Caco-2 (cell line): ENCODE measurements around the gene TMEM202. TPM values are rescaled to one million over a fixed set of nuclear protein-coding genes. Genes with fewer than 3 reads are reported as not detected.

ENCODE experiments used
- BruUV-seq: library from RNA; stranded (reverse); fragments of 400-500 nt; replicated peaks from 2 replicates; lab custom pipeline; 2021; lab: Mats Ljungman, UMichigan
- CTCF ChIA-PET: fragments of 300-600 bp; sonication (Branson Sonifier 250); formaldehyde crosslinking; loops from one replicate; lab custom pipeline; 2022; ENCODE audit warnings: antibody characterized with exemption; lab: Charles Lee
- POLR2A ChIA-PET: fragments of 300-600 bp; sonication (Branson Sonifier 250); formaldehyde crosslinking; loops from one replicate; lab custom pipeline; 2022; ENCODE audit warnings: antibody characterized with exemption; lab: Charles Lee
- DNase-seq, 2 experiments: peaks; one replicate each; pipeline versions ENCODE4 v3.0.0 to v3.0.0-alpha.2; 2020 to 2022
- H3K27me3 ChIP-seq: replicated peaks from 2 replicates; pipeline ENCODE4 v1.6.0; 2011; ENCODE audit warnings: low read length; ENCODE audit not compliant: control insufficient read depth, insufficient read depth
- H3K36me3 ChIP-seq: 2 replicates; pipeline ENCODE4 v1.5.1; 2011; ENCODE audit warnings: low read length; ENCODE audit not compliant: control insufficient read depth, insufficient read depth
- H3K4me1 ChIP-seq: fragments of 250-450 bp; sonication (Bioruptor Pico); 2 replicates; pipeline ENCODE4 v1.5.1; 2020; ENCODE audit warnings: mild to moderate bottlenecking
- H3K4me3 ChIP-seq: 2 replicates; pipeline ENCODE4 v1.5.1; 2011; ENCODE audit warnings: low read depth, mild to moderate bottlenecking, control low read depth, low read length
- H3K9me3 ChIP-seq: fragments of 250-450 bp; sonication (Bioruptor Pico); 2 replicates; pipeline ENCODE4 v1.5.1; 2020; ENCODE audit warnings: mild to moderate bottlenecking, moderate library complexity
- H3K27ac Mint-ChIP-seq: one replicate; pipeline ENCODE4 v1.8.0; 2022; ENCODE audit warnings: mixed read lengths; ENCODE audit not compliant: unreplicated experiment
- H3K27me3 Mint-ChIP-seq: one replicate; pipeline ENCODE4 v1.8.0; 2022; ENCODE audit warnings: mixed read lengths; ENCODE audit not compliant: insufficient read depth, unreplicated experiment
- H3K36me3 Mint-ChIP-seq: one replicate; pipeline ENCODE4 v1.8.0; 2022; ENCODE audit warnings: mild to moderate bottlenecking, mixed read lengths; ENCODE audit not compliant: insufficient read depth, unreplicated experiment
- H3K4me1 Mint-ChIP-seq: one replicate; pipeline ENCODE4 v1.8.0; 2022; ENCODE audit warnings: low read depth, mixed read lengths; ENCODE audit not compliant: unreplicated experiment
- H3K4me3 Mint-ChIP-seq: one replicate; pipeline ENCODE4 v1.8.0; 2022; ENCODE audit warnings: mild to moderate bottlenecking, moderate library complexity, mixed read lengths; ENCODE audit not compliant: unreplicated experiment
- H3K9me3 Mint-ChIP-seq: one replicate; pipeline ENCODE4 v1.8.0; 2022; ENCODE audit warnings: mixed read lengths; ENCODE audit not compliant: unreplicated experiment
- intact Hi-C: fragments of 100-400 bp; cut with micrococcal nuclease; formaldehyde crosslinking; loops from one replicate; pipeline ENCODE4 v1.10.0; 2022; ENCODE audit not compliant: unreplicated experiment
- total RNA-seq: library from RNA; stranded (reverse); gene quantifications from 2 replicates; pipeline ENCODE4 v1.2.3, GENCODE V29; 2022
- TF ChIP-seq, protein P1 (sequence below), 2 experiments: fragments of 200-600 bp in 1 of 2; IDR thresholded peaks; 1 replicate in 1 of 2; 2 replicates in 1 of 2; pipeline versions ENCODE4 v1.5.1 to v1.8.0; 2011 to 2022; ENCODE audit warnings: antibody characterized with exemption in 1 of 2, control low read depth in 1 of 2, inconsistent platforms in 1 of 2, low read depth in 1 of 2, low read length in 1 of 2, mild to moderate bottlenecking in 1 of 2, moderate library complexity in 1 of 2; ENCODE audit not compliant: insufficient read depth in 1 of 2, severe bottlenecking in 1 of 2, unreplicated experiment in 1 of 2

TMEM202 gene
- total RNA-seq, 1 experiment from 2014 or later = not detected

DNA sequence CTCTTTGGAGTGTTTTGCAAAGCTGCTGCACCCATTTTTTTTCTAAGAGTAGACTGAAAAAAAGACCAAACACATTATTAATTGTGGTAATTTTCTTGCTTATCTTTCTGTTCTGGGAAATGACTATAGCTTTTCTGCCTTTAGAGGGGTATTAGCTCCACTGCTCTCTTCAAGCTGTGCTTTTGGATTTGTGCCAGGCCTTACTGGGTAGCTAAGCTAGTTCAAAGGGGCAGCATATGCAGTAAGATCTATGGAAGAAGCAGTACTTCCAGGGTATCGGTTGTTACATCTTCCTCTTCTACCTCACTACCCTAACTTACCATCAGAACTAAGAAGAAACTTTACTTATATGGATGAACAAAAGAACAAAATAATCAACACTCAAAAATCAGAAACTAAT, 47.3 kb downstream of the TMEM202 start:
- Histone ChIP-seq H3K4me1 (no peaks in the 10 kb centered on the region), H3K36me3 (no peaks in the 10 kb centered on the region), H3K9me3 (no peaks in the 10 kb centered on the region), H3K27me3 (no peaks in the 10 kb centered on the region), H3K4me3 (no peak overlapping the region)
- TF ChIP-seq, protein P1, sequence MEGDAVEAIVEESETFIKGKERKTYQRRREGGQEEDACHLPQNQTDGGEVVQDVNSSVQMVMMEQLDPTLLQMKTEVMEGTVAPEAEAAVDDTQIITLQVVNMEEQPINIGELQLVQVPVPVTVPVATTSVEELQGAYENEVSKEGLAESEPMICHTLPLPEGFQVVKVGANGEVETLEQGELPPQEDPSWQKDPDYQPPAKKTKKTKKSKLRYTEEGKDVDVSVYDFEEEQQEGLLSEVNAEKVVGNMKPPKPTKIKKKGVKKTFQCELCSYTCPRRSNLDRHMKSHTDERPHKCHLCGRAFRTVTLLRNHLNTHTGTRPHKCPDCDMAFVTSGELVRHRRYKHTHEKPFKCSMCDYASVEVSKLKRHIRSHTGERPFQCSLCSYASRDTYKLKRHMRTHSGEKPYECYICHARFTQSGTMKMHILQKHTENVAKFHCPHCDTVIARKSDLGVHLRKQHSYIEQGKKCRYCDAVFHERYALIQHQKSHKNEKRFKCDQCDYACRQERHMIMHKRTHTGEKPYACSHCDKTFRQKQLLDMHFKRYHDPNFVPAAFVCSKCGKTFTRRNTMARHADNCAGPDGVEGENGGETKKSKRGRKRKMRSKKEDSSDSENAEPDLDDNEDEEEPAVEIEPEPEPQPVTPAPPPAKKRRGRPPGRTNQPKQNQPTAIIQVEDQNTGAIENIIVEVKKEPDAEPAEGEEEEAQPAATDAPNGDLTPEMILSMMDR (IDR thresholded peaks at IDR 0.05; ENCODE audit: insufficient read depth in 1 of 2, low read depth in 1 of 2, low read length in 1 of 2, severe bottlenecking in 1 of 2, unreplicated experiment in 1 of 2) = no peak
- ChIA-PET CTCF (no interaction called here), POLR2A (no interaction called here)
- no peak for DNase-seq
- Mint-ChIP-seq H3K27ac (no peak overlapping the region), H3K9me3 (no peaks in the 10 kb centered on the region), H3K4me1 (no peaks in the 10 kb centered on the region), H3K27me3 (peaks cover 15% of the 10 kb centered on the region), H3K4me3 (no peak overlapping the region), H3K36me3 (no peaks in the 10 kb centered on the region)
- intact Hi-C loops = no loop called here
- BruUV-seq = no TSS peak

DNA sequence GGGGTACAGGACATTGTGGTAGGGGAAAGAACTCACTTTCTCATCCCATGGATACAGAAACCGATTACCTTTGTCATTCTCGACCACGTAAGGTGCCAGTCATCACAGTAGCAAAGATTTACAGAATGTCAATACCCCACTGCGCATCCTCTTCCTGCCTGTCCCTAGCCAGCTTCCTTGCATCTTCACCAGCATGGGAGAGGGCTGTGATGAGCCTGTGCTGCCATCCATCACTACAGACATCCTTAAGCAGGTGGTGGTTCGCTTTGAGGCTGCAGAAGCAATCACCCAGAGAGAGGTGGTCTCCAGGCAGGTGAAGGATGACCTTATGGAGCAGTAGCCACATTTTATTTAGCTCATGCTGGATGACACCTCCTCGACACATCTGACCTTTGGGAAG, 52.7 kb downstream of the TMEM202 start:
- H3K36me3 Mint-ChIP-seq = no peaks in the 10 kb centered on the region
- no peaks in the 10 kb centered on the region for H3K4me1 Mint-ChIP-seq
- CTCF ChIA-PET = no interaction called here

DNA sequence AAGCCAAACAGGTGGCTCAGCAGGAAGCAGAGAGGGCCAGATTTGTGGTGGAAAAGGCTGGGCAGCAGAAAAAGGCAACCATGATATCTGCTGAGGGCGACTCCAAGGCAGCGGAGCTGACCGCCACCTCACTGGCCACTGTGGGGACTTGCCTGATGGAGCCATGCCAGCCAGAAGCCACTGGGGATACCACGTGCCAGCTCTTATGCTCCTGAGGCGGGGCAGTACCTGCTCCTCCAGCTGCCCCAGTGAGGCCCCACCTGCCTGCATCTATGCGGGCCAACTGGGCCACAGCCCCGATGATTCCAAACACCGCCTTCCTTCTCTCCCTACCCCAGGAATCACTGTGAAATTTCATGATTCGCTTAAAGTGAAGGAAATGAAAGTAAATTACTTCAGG, 53.1 kb downstream of the TMEM202 start:
- Histone ChIP-seq H3K4me1 (no peaks in the 10 kb centered on the region), H3K9me3 (no peaks in the 10 kb centered on the region), H3K36me3 (no peaks in the 10 kb centered on the region), H3K4me3 (no peak overlapping the region), H3K27me3 (peaks cover 2% of the 10 kb centered on the region; the same call in 1 of the 2 replicates)
- Mint-ChIP-seq H3K4me3 (no peak overlapping the region), H3K27me3 (peaks cover 7% of the 10 kb centered on the region), H3K27ac (no peak overlapping the region), H3K9me3 (no peaks in the 10 kb centered on the region), H3K4me1 (no peaks in the 10 kb centered on the region), H3K36me3 (no peaks in the 10 kb centered on the region)
- TF ChIP-seq, protein P1 (IDR thresholded peaks at IDR 0.05; ENCODE audit: insufficient read depth in 1 of 2, low read depth in 1 of 2, low read length in 1 of 2, severe bottlenecking in 1 of 2, unreplicated experiment in 1 of 2) = no peak
- POLR2A ChIA-PET = no interaction called here
- no peak for DNase-seq
- CTCF ChIA-PET = no interaction called here
- no TSS peak for BruUV-seq
- intact Hi-C loops = no loop called here

More for the DNA sequence above, 52.7 kb downstream of the TMEM202 start:
- Histone ChIP-seq H3K4me1 (no peaks in the 10 kb centered on the region), H3K9me3 (no peaks in the 10 kb centered on the region), H3K4me3 (no peak overlapping the region), H3K36me3 (no peaks in the 10 kb centered on the region), H3K27me3 (peaks cover 2% of the 10 kb centered on the region; the same call in 1 of the 2 replicates)
- Mint-ChIP-seq H3K27me3 (peaks cover 7% of the 10 kb centered on the region), H3K27ac (no peak overlapping the region), H3K4me3 (no peak overlapping the region), H3K9me3 (no peaks in the 10 kb centered on the region)
- intact Hi-C loops = no loop called here
- POLR2A ChIA-PET = no interaction called here
- DNase-seq = no peak
- TF ChIP-seq, protein P1 (IDR thresholded peaks at IDR 0.05; ENCODE audit: insufficient read depth in 1 of 2, low read depth in 1 of 2, low read length in 1 of 2, severe bottlenecking in 1 of 2, unreplicated experiment in 1 of 2) = no peak
- BruUV-seq = no TSS peak
